Mesothelial cell of epicardium (in vitro differentiated cells): Measurements from ENCODE around the gene SUGT1. TPM values are rescaled to one million over a fixed set of nuclear protein-coding genes. Genes with fewer than 3 reads are reported as not detected.
"Not testable (repeated sequence)": the region's sequence is repeated elsewhere in the genome, so short reads cannot be mapped to it uniquely, and the experiment has no call there.

Source experiments
- DNase-seq, 2 experiments: peaks; one replicate each; pipeline ENCODE4 v3.0.0; 2021; ENCODE audit warnings: low spot score in 2 of 2; ENCODE audit not compliant: unreplicated experiment in 2 of 2
- H3K27ac Mint-ChIP-seq: 2 replicates; pipeline ENCODE4 v1.8.0; 2021; ENCODE audit warnings: mixed read lengths
- H3K27me3 Mint-ChIP-seq: 2 replicates; pipeline ENCODE4 v1.8.0; 2021; ENCODE audit warnings: low read depth, mixed read lengths
- H3K36me3 Mint-ChIP-seq: 2 replicates; pipeline ENCODE4 v1.8.0; 2021; ENCODE audit warnings: mixed read lengths
- H3K4me1 Mint-ChIP-seq: 2 replicates; pipeline ENCODE4 v1.8.0; 2021; ENCODE audit warnings: mixed read lengths
- H3K4me3 Mint-ChIP-seq: 2 replicates; pipeline ENCODE4 v1.8.0; 2021; ENCODE audit warnings: mild to moderate bottlenecking, moderate library complexity, mixed read lengths
- H3K9me3 Mint-ChIP-seq: 2 replicates; pipeline ENCODE4 v1.8.0; 2021; ENCODE audit warnings: mixed read lengths
- total RNA-seq: library from RNA; stranded (reverse); gene quantifications from 3 replicates; pipeline ENCODE4 v1.2.1, GENCODE V29; 2021
- TF ChIP-seq, protein P1 (sequence below): fragments of 200-600 bp; sonication (generic); IDR thresholded peaks from one replicate; pipeline ENCODE4 v1.5.0; 2021; ENCODE audit warnings: antibody characterized with exemption; ENCODE audit not compliant: unreplicated experiment

SUGT1 gene
- total RNA-seq, 1 donor from 2014 or later: 41.6 TPM

DNA sequence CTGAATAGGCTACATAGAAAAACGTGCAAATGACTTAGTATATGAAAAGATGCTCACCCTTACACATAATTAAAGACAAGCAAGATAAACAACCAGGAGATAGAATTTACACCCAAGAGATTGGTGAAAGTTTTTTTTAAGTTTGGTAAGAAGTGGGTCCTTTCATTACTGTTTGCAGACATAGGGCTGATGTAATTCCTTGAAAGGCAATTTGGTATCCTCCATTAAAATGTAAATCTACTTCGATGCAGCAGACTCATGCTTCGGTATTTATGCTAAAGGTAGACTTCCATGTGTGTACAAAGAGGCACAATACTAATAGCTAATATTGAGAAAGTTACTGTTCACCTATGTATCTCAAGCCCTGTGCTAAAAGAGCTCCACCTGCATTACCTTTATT lies 53.4 kb downstream of the SUGT1 start:
- Mint-ChIP-seq H3K9me3 (no peaks in the 10 kb centered on the region), H3K4me1 (peaks cover 25% of the 10 kb centered on the region), H3K36me3 (no peaks in the 10 kb centered on the region), H3K27me3 (no peaks in the 10 kb centered on the region), H3K4me3 (no peak overlapping the region), H3K27ac (no peak overlapping the region)
- DNase-seq: no peak
- TF ChIP-seq, protein P1, sequence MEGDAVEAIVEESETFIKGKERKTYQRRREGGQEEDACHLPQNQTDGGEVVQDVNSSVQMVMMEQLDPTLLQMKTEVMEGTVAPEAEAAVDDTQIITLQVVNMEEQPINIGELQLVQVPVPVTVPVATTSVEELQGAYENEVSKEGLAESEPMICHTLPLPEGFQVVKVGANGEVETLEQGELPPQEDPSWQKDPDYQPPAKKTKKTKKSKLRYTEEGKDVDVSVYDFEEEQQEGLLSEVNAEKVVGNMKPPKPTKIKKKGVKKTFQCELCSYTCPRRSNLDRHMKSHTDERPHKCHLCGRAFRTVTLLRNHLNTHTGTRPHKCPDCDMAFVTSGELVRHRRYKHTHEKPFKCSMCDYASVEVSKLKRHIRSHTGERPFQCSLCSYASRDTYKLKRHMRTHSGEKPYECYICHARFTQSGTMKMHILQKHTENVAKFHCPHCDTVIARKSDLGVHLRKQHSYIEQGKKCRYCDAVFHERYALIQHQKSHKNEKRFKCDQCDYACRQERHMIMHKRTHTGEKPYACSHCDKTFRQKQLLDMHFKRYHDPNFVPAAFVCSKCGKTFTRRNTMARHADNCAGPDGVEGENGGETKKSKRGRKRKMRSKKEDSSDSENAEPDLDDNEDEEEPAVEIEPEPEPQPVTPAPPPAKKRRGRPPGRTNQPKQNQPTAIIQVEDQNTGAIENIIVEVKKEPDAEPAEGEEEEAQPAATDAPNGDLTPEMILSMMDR: no peak

DNA sequence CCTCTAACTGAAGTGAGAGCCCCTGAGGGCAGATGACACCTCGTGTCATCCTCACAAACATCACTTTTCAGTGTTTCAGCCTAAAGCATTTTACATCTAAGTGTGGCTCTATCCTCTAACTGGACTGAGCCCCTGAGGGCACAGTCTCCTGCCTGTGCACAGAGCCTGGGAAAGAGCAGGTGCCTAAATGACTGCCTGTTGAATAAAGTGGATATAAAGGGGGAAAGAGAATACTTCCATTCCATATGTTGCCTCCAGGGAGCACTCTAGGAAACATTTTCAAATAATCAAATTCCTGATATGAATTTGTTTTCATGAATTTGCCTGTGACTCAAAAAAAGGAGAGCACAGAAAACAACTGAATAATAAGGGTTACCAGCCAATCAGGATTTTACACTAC lies 54.7 kb downstream of the SUGT1 start:
- no peak for DNase-seq
- no peak overlapping the region for H3K27ac Mint-ChIP-seq
- H3K9me3 Mint-ChIP-seq: no peaks in the 10 kb centered on the region
- no peaks in the 10 kb centered on the region for H3K36me3 Mint-ChIP-seq
- H3K4me3 Mint-ChIP-seq: no peak overlapping the region
- H3K4me1 Mint-ChIP-seq: peaks cover 33% of the 10 kb centered on the region
- no peaks in the 10 kb centered on the region for H3K27me3 Mint-ChIP-seq
- TF ChIP-seq, protein P1: no peak

DNA sequence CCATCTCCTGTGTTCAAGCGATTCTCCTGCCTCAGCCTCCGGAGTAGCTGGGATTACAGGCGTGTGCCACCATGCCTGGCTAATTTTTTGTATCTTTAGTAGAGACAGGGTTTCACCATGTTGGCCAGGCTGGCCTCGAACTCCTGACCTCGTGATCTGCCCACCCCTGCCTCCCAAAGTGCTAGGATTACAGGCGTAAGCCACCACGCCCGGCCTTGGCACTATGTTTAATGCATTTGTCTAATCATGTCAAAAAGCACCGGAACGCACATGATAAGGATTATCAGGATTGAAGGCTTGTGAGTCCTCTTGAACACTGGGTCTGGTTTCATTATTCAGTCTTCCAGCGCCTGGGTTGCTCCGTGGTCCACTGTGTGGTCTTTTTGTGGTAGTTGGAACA lies 55.6 kb downstream of the SUGT1 start:
- not testable (repeated sequence) for DNase-seq, H3K4me3 Mint-ChIP-seq, H3K36me3 Mint-ChIP-seq, H3K27ac Mint-ChIP-seq, H3K9me3 Mint-ChIP-seq, H3K27me3 Mint-ChIP-seq
- H3K4me1 Mint-ChIP-seq: peaks cover 34% of the 10 kb centered on the region

DNA sequence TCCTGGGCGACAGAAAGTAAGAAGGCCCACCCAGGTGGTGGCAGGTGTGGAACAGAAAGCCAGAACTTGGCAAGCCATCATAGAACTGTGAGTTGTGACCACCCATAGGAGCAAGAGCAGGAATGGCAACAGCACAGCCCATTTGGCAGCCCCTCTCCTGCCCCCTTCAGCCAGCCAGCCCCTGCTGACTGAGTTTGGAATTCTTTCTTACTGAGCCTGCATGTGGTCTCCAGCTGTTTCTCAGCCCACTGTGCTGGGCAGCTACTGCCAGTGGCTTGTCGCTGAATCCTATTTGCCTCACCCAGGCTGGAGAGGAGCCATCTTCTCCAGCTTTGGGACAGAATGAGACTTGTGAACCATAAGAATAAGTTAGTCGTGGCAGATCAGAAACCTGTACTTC lies 58.6 kb downstream of the SUGT1 start:
- Mint-ChIP-seq H3K27me3 (no peaks in the 10 kb centered on the region), H3K4me1 (peaks cover 18% of the 10 kb centered on the region), H3K27ac (no peak overlapping the region), H3K4me3 (no peak overlapping the region), H3K36me3 (no peaks in the 10 kb centered on the region), H3K9me3 (peaks cover 5% of the 10 kb centered on the region)
- no peak for DNase-seq
- TF ChIP-seq, protein P1: no peak

DNA sequence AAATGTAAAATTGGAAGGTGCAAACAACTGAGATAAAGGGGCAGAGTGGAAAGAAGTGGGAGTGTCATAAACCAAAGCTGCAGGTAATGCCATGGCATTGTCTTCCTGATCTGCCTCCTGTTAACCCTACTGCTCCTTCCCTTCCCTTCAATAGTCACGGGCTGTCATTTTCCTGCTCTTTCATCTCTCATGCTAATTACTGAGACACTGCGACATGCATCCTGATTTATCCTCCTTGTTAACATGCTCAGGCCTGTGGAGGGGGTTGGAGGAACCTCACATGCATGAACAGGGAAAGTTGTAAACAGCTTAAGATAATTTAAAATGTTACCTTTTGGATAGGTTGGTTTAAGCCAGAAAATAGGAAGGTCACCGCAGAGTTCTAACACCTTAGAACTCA lies 59.7 kb downstream of the SUGT1 start:
- Mint-ChIP-seq H3K27me3 (no peaks in the 10 kb centered on the region), H3K4me3 (no peak overlapping the region), H3K36me3 (no peaks in the 10 kb centered on the region), H3K27ac (no peak overlapping the region), H3K4me1 (peaks cover 18% of the 10 kb centered on the region), H3K9me3 (peaks cover 14% of the 10 kb centered on the region)
- TF ChIP-seq, protein P1: no peak
- no peak for DNase-seq

DNA sequence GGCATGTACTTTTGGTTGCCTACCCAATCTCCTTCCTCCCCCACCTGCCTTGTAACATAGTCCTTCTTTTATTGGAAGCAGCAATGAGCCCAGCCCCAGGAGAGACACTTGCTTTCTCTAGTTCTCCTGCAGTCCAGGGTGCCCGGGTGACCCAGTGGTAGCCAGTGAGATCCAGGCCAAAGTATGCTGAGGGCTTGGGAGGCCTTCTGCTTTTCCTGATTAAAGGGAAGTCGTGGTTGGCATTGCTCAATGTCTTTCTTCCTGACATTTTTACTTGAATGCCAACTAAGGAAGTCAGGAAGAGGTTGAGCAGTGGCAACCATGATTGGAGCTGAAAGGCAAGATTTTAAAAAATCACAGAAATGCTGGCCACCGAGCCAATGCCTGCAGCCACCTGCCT lies 61.3 kb downstream of the SUGT1 start:
- no peak for DNase-seq
- no peaks in the 10 kb centered on the region for H3K36me3 Mint-ChIP-seq
- H3K27ac Mint-ChIP-seq: no peak overlapping the region
- no peaks in the 10 kb centered on the region for H3K27me3 Mint-ChIP-seq
- peaks cover 29% of the 10 kb centered on the region for H3K9me3 Mint-ChIP-seq
- TF ChIP-seq, protein P1: no peak
- H3K4me1 Mint-ChIP-seq: peaks cover 18% of the 10 kb centered on the region
- no peak overlapping the region for H3K4me3 Mint-ChIP-seq

DNA sequence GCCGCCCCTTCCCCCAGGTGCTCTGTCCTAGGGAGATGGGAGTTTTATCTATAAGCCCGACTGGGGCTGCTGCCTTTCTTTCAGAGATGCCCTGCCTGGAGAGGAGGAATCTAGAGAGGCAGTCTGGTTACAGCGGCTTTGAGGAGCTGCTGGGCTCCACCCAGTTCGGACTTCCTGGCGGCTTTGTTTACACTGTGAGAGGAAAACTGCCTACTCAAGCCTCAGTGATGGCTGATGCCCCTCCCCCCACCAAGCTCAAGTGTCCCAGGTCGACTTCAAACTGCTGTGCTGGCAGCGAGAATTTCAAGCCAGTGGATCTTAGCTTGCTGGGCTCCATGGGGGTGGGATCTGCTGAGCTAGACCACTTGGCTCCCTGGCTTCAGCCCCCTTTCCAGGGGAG lies 68.3 kb downstream of the SUGT1 start:
- not testable (repeated sequence) for H3K4me3 Mint-ChIP-seq

DNA sequence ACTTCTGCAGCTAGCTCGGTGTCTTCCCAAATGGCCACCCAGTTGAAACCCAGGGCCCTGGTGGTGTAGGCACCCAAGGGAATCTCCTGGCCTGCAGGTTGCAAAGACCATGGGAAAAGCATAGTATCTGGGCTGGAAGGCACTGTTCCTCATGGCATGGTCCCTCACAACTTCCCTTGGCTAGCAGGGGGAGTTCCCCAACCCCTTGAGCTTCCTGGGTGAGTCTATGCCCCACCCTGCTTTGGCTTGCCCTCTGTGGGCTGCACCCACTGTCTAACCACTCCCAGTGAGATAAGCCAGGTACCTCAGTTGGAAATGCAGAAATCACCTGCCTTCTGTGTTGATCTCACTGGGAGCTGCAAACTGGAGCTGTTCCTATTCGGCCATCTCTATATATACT lies 68.7 kb downstream of the SUGT1 start:
- not testable (repeated sequence) for H3K4me1 Mint-ChIP-seq, H3K27me3 Mint-ChIP-seq, H3K27ac Mint-ChIP-seq, H3K36me3 Mint-ChIP-seq, DNase-seq, H3K4me3 Mint-ChIP-seq
- H3K9me3 Mint-ChIP-seq: peaks cover 35% of the 10 kb centered on the region

More for the DNA sequence above, 68.3 kb downstream of the SUGT1 start:
- DNase-seq, H3K27me3 Mint-ChIP-seq, H3K27ac Mint-ChIP-seq, H3K36me3 Mint-ChIP-seq, H3K4me1 Mint-ChIP-seq: not testable (repeated sequence)
- peaks cover 40% of the 10 kb centered on the region for H3K9me3 Mint-ChIP-seq
